CD14-positive monocyte (primary cell): ENCODE data around the gene SHMT2. TPM values are rescaled to one million over a fixed set of nuclear protein-coding genes. Genes with fewer than 3 reads are reported as not detected.
A peak's percentile ranks its signal among the peaks of the same experiment; 100 is the strongest.

Experiments used
- DNase-seq, 3 donors: peaks; one replicate each; pipeline ENCODE4 v3.0.0-alpha.2; 2011 to 2022
- H2AFZ ChIP-seq: 2 replicates; pipeline ENCODE4 v1.6.0; 2012; ENCODE audit warnings: mild to moderate bottlenecking, low read depth, low read length, inconsistent platforms; ENCODE audit not compliant: insufficient read depth, poor library complexity, severe bottlenecking
- H3K27ac ChIP-seq, 2 donors: 1 replicate in 1 of 2; 2 replicates in 1 of 2; pipeline ENCODE4 v1.5.1; 2012 to 2013; ENCODE audit warnings: low read length in 2 of 2, control low read depth in 1 of 2, inconsistent platforms in 1 of 2, low read depth in 1 of 2, mild to moderate bottlenecking in 1 of 2
- H3K27me3 ChIP-seq, 2 donors: one replicate each; pipeline versions ENCODE4 v1.6.0 to v1.6.1; 2011 to 2013; ENCODE audit warnings: low read length in 2 of 2; ENCODE audit not compliant: control insufficient read depth in 2 of 2, insufficient read depth in 2 of 2
- H3K36me3 ChIP-seq, 2 donors: replicated peaks in 1 of 2; 1 replicate in 1 of 2; 2 replicates in 1 of 2; pipeline versions ENCODE4 v1.5.1 to v1.6.1; 2012 to 2013; ENCODE audit warnings: low read length in 2 of 2, control low read depth in 1 of 2, inconsistent platforms in 1 of 2, mild to moderate bottlenecking in 1 of 2; ENCODE audit not compliant: insufficient read depth in 2 of 2, control insufficient read depth in 1 of 2
- H3K4me1 ChIP-seq, 2 donors: 1 replicate in 1 of 2; 2 replicates in 1 of 2; pipeline versions ENCODE4 v1.5.1 to v1.6.1; 2012 to 2013; ENCODE audit warnings: low read length in 2 of 2, control low read depth in 1 of 2, inconsistent platforms in 1 of 2, mild to moderate bottlenecking in 1 of 2, moderate library complexity in 1 of 2; ENCODE audit not compliant: insufficient read depth in 2 of 2, control insufficient read depth in 1 of 2
- H3K4me2 ChIP-seq: replicated peaks from 2 replicates; pipeline ENCODE3; 2012; ENCODE audit warnings: low read length, moderate library complexity, mild to moderate bottlenecking; ENCODE audit not compliant: poor library complexity, severe bottlenecking; ENCODE audit errors: extremely low read depth
- H3K4me3 ChIP-seq, 3 experiments: fragments of 200-600 bp in 1 of 3; sonication (generic) in 1 of 3; replicated peaks in 1 of 3; 1 replicate in 2 of 3; 2 replicates in 1 of 3; pipeline ENCODE4 v1.5.1; 2011 to 2013; ENCODE audit warnings: low read length in 3 of 3, mild to moderate bottlenecking in 3 of 3, control low read depth in 2 of 3, low read depth in 2 of 3, inconsistent platforms in 1 of 3, moderate library complexity in 1 of 3
- H3K79me2 ChIP-seq: 2 replicates; pipeline ENCODE4 v1.6.0; 2012; ENCODE audit warnings: mild to moderate bottlenecking, control low read depth, inconsistent platforms, low read length, moderate library complexity; ENCODE audit not compliant: insufficient read depth
- H3K9ac ChIP-seq: 2 replicates; pipeline ENCODE4 v1.6.0; 2017; ENCODE audit warnings: low read length, mild to moderate bottlenecking; ENCODE audit not compliant: insufficient read depth, poor library complexity, severe bottlenecking
- H3K9me3 ChIP-seq, 2 donors: replicated peaks in 1 of 2; 1 replicate in 1 of 2; 2 replicates in 1 of 2; pipeline versions ENCODE4 v1.5.1 to v1.6.1; 2012 to 2013; ENCODE audit warnings: low read length in 2 of 2, control low read depth in 1 of 2; ENCODE audit not compliant: control insufficient read depth in 1 of 2, insufficient read depth in 1 of 2
- H4K20me1 ChIP-seq: 2 replicates; pipeline ENCODE4 v1.6.0; 2012; ENCODE audit warnings: mild to moderate bottlenecking, low read length, control low read depth, moderate library complexity; ENCODE audit not compliant: insufficient read depth
- H3K27ac Mint-ChIP-seq, 7 donors: one replicate each; pipeline ENCODE4 v1.8.0; 2020; ENCODE audit warnings: mild to moderate bottlenecking in 7 of 7, mixed read lengths in 7 of 7, moderate library complexity in 6 of 7, inconsistent platforms in 2 of 7
- H3K27me3 Mint-ChIP-seq, 3 donors: one replicate each; pipeline ENCODE4 v1.8.0; 2021 to 2022; ENCODE audit warnings: low read depth in 3 of 3, mild to moderate bottlenecking in 3 of 3, mixed read lengths in 3 of 3, moderate library complexity in 3 of 3, inconsistent platforms in 1 of 3
- H3K36me3 Mint-ChIP-seq, 2 donors: one replicate each; pipeline ENCODE4 v1.8.0; 2020; ENCODE audit warnings: mixed read lengths in 2 of 2, inconsistent platforms in 1 of 2, mild to moderate bottlenecking in 1 of 2
- H3K4me1 Mint-ChIP-seq: one replicate; pipeline ENCODE4 v1.8.0; 2020; ENCODE audit warnings: mild to moderate bottlenecking, mixed read lengths
- H3K4me3 Mint-ChIP-seq, 2 donors: one replicate each; pipeline ENCODE4 v1.8.0; 2020; ENCODE audit warnings: mild to moderate bottlenecking in 2 of 2, mixed read lengths in 2 of 2, moderate library complexity in 1 of 2
- H3K9me3 Mint-ChIP-seq, 7 donors: one replicate each; pipeline ENCODE4 v1.8.0; 2020 to 2022; ENCODE audit warnings: mixed read lengths in 7 of 7, mild to moderate bottlenecking in 6 of 7, moderate library complexity in 6 of 7, inconsistent platforms in 2 of 7
- WGBS: methylation state at CpG from one replicate; pipeline ENCODE4 v1.1.5; 2013; ENCODE audit warnings: missing lambda C conversion rate; ENCODE audit not compliant: insufficient coverage; 5-methylcytosine and 5-hydroxymethylcytosine counted together
- intact Hi-C, 2 donors: fragments of 100-400 bp; cut with micrococcal nuclease; formaldehyde crosslinking; loops; one replicate each; pipeline versions ENCODE4 v1.15.0 to v1.15.1; 2023
- polyA plus RNA-seq, 3 donors: library from polyadenylated mRNA; depleted of rRNA in 1 of 3; unstranded in 2 of 3; stranded (reverse) in 1 of 3; fragments of 300-500 nt in 2 of 3; fragments of >200 nt in 1 of 3; fragmentation: Illumina TruSeq in 2 of 3; gene quantifications; 1 replicate in 2 of 3; 2 replicates in 1 of 3; pipeline ENCODE4 v1.2.3, GENCODE V29; 2012 to 2021
- TF ChIP-seq, protein P1 (sequence below): fragments of 200-600 bp; IDR thresholded peaks from one replicate; pipeline ENCODE4 v1.8.0; 2022; ENCODE audit warnings: antibody characterized with exemption, mild to moderate bottlenecking

The SHMT2 gene
- polyA plus RNA-seq, 3 donors: 36.8 to 52.0 (median 39.8) TPM

GRCh38 chr12:57190037-57190436 lies 39.5 kb upstream of the SHMT2 start:
- H3K36me3 Mint-ChIP-seq: peaks cover 97 to 100% of the 10 kb centered on the region in 2 donors
- Histone ChIP-seq H3K27ac (no peak overlapping the region), H4K20me1 (peaks cover 100% of the 10 kb centered on the region), H3K9me3 (no peaks in the 10 kb centered on the region), H3K36me3 (peaks cover 98 to 100% of the 10 kb centered on the region in 2 donors), H3K27me3 (no peaks in the 10 kb centered on the region), H3K4me2 (no peak overlapping the region), H3K4me3 (no peak overlapping the region), H3K9ac (no peak overlapping the region), H3K4me1 (no peaks in the 10 kb centered on the region), H2AFZ (no peak overlapping the region), H3K79me2 (no peaks in the 10 kb centered on the region)
- peaks cover 0 to 4% (median 2%) of the 10 kb centered on the region in 7 donors for H3K9me3 Mint-ChIP-seq
- no peak for DNase-seq
- peaks cover 3 to 7% (median 5%) of the 10 kb centered on the region in 3 donors for H3K27me3 Mint-ChIP-seq
- TF ChIP-seq, protein P1, sequence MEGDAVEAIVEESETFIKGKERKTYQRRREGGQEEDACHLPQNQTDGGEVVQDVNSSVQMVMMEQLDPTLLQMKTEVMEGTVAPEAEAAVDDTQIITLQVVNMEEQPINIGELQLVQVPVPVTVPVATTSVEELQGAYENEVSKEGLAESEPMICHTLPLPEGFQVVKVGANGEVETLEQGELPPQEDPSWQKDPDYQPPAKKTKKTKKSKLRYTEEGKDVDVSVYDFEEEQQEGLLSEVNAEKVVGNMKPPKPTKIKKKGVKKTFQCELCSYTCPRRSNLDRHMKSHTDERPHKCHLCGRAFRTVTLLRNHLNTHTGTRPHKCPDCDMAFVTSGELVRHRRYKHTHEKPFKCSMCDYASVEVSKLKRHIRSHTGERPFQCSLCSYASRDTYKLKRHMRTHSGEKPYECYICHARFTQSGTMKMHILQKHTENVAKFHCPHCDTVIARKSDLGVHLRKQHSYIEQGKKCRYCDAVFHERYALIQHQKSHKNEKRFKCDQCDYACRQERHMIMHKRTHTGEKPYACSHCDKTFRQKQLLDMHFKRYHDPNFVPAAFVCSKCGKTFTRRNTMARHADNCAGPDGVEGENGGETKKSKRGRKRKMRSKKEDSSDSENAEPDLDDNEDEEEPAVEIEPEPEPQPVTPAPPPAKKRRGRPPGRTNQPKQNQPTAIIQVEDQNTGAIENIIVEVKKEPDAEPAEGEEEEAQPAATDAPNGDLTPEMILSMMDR: no peak
- H3K4me1 Mint-ChIP-seq: no peaks in the 10 kb centered on the region
- WGBS: 33% methylated on average over 5 of the region's 6 CpGs
- peak overlapping the region in 2 of 7 donors; percentile 15 to 57 for H3K27ac Mint-ChIP-seq
- intact Hi-C loops: no loop called here
- no peak overlapping the region for H3K4me3 Mint-ChIP-seq

GRCh38 chr12:57190821-57191220 lies 38.7 kb upstream of the SHMT2 start:
- H3K9me3 Mint-ChIP-seq: peaks cover 0 to 4% (median 2%) of the 10 kb centered on the region in 7 donors
- Histone ChIP-seq H3K27ac (no peak overlapping the region), H4K20me1 (peaks cover 100% of the 10 kb centered on the region), H3K27me3 (no peaks in the 10 kb centered on the region), H3K36me3 (peaks cover 98 to 100% of the 10 kb centered on the region in 2 donors), H3K79me2 (no peaks in the 10 kb centered on the region), H3K9me3 (no peaks in the 10 kb centered on the region), H3K9ac (no peak overlapping the region), H3K4me2 (no peak overlapping the region), H2AFZ (no peak overlapping the region), H3K4me3 (no peak overlapping the region), H3K4me1 (no peaks in the 10 kb centered on the region)
- no peaks in the 10 kb centered on the region for H3K4me1 Mint-ChIP-seq
- WGBS: over 99% methylated on average over 15 of the region's 23 CpGs
- no peak overlapping the region for H3K4me3 Mint-ChIP-seq
- TF ChIP-seq, protein P1: no peak
- intact Hi-C loops: no loop called here
- DNase-seq: no peak
- H3K27ac Mint-ChIP-seq: no peak overlapping the region
- H3K36me3 Mint-ChIP-seq: peaks cover 97 to 100% of the 10 kb centered on the region in 2 donors
- H3K27me3 Mint-ChIP-seq: peaks cover 3 to 11% (median 5%) of the 10 kb centered on the region in 3 donors
